ENCODE measurements around the gene DISP3.

The DISP3 gene

DNA sequence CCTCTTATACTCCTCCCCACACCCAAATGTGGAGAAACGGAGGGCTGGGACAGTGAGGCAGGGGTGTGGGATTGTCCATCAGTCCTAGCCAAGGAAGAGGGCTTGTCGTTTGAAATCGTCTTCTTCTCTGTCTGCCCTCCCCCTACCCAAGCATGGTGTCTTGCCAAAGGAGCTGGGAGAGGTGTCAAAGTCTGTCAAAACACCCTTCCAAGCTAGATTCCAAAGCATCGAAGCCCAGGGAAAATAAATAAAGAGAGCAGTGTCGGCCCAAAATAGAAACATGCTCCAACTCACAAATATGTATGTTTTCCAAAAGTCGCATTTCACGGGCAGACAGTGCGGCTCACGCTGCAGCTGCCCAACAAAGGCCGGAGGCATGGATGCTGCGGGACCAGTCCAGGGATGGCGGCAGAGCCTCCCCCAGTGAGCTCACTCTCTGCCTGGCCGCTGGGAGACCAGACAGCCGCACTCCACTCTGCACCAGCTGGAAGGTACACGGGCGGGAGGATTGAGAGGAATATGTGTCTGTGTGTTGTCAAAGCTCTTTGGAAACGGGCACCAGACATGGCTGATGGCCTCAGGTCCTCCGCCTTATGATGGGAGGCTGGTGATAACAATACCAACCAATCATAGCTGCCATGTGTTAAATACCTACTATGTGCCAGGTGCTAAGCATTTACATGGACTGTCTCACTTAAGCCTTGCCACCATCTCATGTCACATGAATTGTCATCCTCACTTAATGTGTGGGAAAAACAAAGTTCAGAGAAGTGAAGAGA, 3.9 kb downstream of the DISP3 start:
- Histone ChIP-seq H3K9me3 (ENCODE audit: low read length) (no peaks in the 10 kb centered on the region), H3K4me1 (ENCODE audit: insufficient read depth, low read length) (peaks cover 10% of the 10 kb centered on the region), H3K4me3 (ENCODE audit: low read length) (no peak overlapping the region), H3K27me3 (ENCODE audit: insufficient read depth, low read length) (no peaks in the 10 kb centered on the region), H2AFZ (ENCODE audit: low read depth, low read length) (no peak overlapping the region), H3K36me3 (ENCODE audit: insufficient read depth, low read length) (no peaks in the 10 kb centered on the region)

DNA sequence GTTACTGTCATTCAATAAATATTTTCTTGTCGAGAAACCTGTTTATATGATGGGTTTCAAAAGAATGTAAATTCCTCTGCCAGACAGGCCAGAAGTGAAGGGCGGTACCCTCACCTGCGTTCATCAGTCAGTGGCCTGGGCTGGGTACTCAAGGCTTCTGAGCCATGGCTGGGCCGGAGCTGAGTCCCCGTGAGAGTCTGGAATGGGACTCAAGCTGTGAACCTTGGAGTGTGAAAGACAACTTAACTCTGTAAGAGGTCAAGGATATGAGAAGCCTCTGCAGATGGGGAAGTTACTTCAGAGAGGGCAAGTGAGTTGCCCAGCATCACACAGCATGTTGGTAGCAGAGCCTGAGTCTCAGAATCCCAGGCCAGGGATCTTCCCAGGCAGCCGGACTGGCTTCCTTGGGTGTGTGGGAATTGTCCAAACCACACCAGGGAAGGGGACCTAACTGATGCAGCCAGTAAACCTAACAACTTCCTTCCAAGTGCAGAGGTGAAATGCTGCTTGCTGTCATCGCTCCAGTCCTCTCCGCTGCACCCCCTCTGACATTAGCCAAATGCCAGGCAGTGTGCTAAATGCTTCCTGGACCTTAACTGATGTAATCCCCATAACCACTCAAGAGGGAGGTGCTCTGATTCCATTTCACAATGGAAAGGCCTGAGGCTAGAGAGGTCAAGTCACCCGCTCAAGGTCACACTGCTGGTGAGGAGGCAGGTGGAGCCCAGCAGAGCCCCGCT, 4.8 kb downstream of the DISP3 start:
- no peak overlapping the region for H3K4me3 ChIP-seq (ENCODE audit: low read length)
- no peak overlapping the region for H2AFZ ChIP-seq (ENCODE audit: low read depth, low read length)
- no peaks in the 10 kb centered on the region for H3K27me3 ChIP-seq (ENCODE audit: insufficient read depth, low read length)
- no peaks in the 10 kb centered on the region for H3K36me3 ChIP-seq (ENCODE audit: insufficient read depth, low read length)
- peaks cover 10% of the 10 kb centered on the region for H3K4me1 ChIP-seq (ENCODE audit: insufficient read depth, low read length)
- no peaks in the 10 kb centered on the region for H3K9me3 ChIP-seq (ENCODE audit: low read length)

DNA sequence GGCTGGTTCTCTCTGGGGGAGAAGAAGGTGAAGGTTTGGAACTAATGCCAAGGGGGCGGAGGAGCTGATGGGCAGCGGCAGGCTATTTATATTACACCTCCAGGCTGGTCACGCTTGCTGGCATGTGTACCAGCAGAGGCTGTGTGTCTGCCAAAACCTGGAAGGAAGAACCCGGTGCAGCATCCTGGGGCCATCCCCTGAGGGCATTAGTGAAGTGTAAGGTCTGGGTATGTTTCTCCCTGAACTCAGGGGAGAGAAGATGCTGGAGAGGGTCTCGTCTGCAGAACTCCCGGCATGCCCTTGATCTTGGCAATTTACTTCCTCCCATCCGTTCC, 5.3 kb downstream of the DISP3 start:
- Histone ChIP-seq H3K27me3 (ENCODE audit: insufficient read depth, low read length) (no peaks in the 10 kb centered on the region), H3K4me3 (ENCODE audit: low read length) (no peak overlapping the region), H3K4me1 (ENCODE audit: insufficient read depth, low read length) (peaks cover 9% of the 10 kb centered on the region), H3K9me3 (ENCODE audit: low read length) (no peaks in the 10 kb centered on the region), H2AFZ (ENCODE audit: low read depth, low read length) (no peak overlapping the region), H3K36me3 (ENCODE audit: insufficient read depth, low read length) (no peaks in the 10 kb centered on the region)

DNA sequence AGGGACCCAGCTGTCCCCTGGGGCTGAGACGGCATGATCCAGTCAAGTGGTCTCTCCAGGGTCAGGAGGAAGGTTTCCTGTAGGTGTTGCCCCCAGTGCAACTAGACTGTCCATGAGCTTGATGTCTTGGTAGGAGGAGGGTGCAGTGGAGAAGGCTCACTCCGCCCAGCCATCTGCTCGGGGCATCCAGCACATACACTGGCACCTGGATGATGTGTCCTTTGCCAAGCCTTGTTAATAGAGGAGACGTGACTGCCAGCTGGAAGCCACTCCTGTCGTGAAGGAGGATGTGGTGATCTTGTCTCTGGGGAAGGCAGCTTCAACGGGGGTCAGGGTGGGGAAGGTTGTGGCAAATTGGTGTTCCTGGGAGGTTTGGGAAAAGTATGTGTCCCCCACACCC, 6.2 kb downstream of the DISP3 start:
- H2AFZ ChIP-seq (ENCODE audit: low read depth, low read length): no peak overlapping the region
- H3K9me3 ChIP-seq (ENCODE audit: low read length): no peaks in the 10 kb centered on the region
- H3K4me3 ChIP-seq (ENCODE audit: low read length): no peak overlapping the region
- H3K27me3 ChIP-seq (ENCODE audit: insufficient read depth, low read length): no peaks in the 10 kb centered on the region
- peaks cover 4% of the 10 kb centered on the region for H3K4me1 ChIP-seq (ENCODE audit: insufficient read depth, low read length)
- no peaks in the 10 kb centered on the region for H3K36me3 ChIP-seq (ENCODE audit: insufficient read depth, low read length)

DNA sequence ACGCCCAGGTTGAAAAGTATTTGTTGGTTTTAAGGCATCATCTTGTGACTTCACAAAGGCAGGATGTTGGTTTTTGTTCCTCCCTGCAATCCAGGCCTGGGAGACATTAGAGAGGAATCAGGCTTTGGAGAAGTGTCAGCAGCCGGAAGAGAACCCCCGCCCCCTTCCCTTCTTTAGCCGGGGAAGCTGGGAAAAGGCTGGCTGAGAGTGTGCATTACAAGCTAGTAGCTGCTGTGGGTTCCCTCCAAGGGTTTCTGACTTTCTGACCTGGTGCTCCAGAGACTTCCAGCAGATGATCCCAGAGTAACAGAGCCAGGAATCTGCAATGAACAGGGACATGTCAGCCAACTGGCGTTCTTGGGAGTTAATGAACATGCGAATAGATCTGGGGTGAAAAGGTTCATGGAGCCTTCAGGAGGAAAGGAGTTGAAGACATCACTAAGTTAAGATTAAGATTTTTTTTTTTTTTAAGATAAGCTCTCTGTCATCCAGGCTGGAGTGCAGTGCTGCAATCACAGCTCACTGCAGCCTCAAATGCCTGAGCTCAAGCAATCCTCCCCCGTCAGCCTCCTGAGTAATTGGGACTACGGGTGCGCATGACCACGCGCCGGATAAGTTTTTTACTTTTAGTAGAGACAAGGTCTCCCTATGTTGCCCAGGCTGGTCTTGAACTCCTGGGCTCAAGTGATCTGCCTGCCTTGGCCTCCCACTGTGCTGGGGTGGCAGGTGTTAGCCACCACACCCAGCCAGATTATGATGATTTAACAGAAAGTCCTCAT, 7.5 kb downstream of the DISP3 start:
- Histone ChIP-seq H2AFZ (ENCODE audit: low read depth, low read length) (no peak overlapping the region), H3K4me3 (ENCODE audit: low read length) (no peak overlapping the region), H3K4me1 (ENCODE audit: insufficient read depth, low read length) (no peaks in the 10 kb centered on the region), H3K9me3 (ENCODE audit: low read length) (no peaks in the 10 kb centered on the region), H3K27me3 (ENCODE audit: insufficient read depth, low read length) (no peaks in the 10 kb centered on the region), H3K36me3 (ENCODE audit: insufficient read depth, low read length) (no peaks in the 10 kb centered on the region)

DNA sequence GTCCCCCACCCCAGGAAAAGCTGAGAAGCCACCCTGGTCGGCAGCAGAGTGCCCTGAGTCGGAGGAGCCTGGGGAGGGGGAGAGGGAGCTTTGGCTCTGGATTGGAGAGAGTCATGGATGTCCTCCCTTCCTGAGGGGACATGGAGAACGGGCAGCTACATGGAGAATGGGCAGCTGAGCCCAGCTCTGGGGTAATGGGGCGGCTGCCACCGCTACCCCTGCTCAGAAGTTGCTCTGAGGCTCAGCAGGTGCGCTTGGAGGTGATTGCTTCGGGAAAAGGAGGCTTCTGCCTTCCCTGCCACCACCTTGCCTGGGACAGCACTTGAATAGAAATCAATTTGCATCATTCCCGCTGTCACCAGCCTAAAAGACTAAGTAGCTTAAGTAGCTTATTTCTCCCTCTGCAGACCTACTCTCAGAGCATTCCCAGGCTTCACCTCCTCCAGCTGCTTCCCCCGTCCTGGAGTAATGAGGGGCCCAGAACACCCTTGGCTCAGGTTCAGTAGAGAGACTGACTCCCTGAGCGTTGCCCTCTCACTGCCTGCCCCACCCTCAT, 8.3 kb downstream of the DISP3 start:
- Histone ChIP-seq H3K4me1 (ENCODE audit: insufficient read depth, low read length) (no peaks in the 10 kb centered on the region), H3K9me3 (ENCODE audit: low read length) (no peaks in the 10 kb centered on the region), H3K4me3 (ENCODE audit: low read length) (no peak overlapping the region), H3K36me3 (ENCODE audit: insufficient read depth, low read length) (no peaks in the 10 kb centered on the region), H2AFZ (ENCODE audit: low read depth, low read length) (no peak overlapping the region), H3K27me3 (ENCODE audit: insufficient read depth, low read length) (no peaks in the 10 kb centered on the region)

DNA sequence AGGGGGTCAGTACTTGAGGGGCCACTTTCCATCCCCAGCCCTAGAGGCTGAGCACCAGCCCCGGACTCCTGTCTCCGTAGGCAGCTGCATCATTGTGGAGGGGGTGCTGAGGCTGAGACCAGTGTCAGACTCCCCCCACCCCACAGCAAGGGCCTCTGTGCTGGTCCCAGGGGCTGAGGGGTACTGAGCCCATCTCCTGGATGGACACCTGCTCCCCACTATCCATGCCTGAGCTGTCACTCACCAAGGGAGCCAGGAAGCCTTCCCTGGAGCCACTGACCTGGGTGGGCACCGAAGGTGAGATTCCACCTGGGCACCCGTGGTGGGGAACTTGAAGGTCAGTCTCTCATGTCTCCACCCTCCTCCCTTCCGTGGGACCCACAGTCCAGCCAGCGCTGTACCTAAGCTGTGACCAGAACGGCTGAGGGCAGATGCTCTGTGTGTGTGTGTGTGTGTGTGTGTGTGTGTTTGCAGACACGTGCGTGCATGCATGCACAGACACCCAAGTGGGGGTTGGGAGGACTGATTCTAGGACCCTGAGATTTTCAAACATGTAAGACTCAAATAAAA, 9.3 kb downstream of the DISP3 start:
- no peaks in the 10 kb centered on the region for H3K36me3 ChIP-seq (ENCODE audit: insufficient read depth, low read length)
- no peaks in the 10 kb centered on the region for H3K4me1 ChIP-seq (ENCODE audit: insufficient read depth, low read length)
- H3K27me3 ChIP-seq (ENCODE audit: insufficient read depth, low read length): no peaks in the 10 kb centered on the region
- no peak overlapping the region for H2AFZ ChIP-seq (ENCODE audit: low read depth, low read length)
- no peak overlapping the region for H3K4me3 ChIP-seq (ENCODE audit: low read length)
- H3K9me3 ChIP-seq (ENCODE audit: low read length): no peaks in the 10 kb centered on the region

DNA sequence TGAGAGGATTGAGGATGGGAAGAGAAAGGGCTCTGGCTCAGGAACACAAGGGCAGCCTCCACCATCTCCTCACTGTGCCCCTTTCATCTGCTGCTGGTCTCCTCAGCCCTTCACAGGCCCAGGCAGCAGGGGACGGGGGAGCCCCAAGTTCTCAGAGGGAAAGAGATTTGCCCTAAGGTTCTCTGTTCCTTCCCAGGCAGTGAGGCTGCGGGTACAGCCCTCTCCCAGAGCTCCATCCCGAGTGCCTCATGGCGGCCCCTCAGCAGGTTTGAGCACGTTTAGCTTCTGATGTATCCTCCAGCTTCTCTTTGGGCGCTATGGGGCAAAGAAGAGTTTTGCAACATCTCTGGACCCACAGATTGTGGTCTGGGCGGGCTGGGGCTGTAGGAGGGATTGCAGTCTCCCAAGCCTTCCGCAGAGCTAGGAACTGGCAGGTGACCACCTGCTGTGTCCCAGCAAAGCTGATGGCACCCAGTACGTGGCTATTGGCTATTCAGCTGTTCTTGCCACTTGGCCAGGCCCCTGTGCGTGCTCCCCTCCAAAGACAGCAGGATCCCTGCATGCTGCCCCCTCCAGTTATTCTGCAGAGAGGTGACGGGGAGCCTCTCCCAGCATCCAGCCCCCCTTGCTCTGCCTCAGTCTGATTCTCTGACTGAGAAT, 10.1 kb downstream of the DISP3 start:
- no peaks in the 10 kb centered on the region for H3K27me3 ChIP-seq (ENCODE audit: insufficient read depth, low read length)

DNA sequence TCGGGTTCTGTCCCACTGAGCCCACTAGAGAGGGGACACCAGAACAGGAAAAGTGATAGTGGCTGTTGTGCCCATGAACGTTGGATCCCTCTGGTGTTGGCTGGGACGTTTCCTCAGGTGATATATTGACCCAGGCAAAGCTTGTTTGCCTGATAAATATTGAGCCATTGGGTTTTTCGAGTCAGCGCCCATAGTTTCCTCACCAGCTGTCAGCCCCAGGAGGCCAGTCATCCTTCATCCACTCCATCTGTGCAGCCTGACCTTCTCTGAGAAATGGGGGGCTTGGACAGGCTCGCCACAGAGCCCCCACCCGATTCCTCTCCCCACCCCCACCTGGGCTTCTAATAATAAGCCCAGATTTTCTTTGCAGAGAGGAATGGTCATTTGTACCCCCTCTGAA, 13.3 kb downstream of the DISP3 start:
- Histone ChIP-seq H3K4me1 (ENCODE audit: insufficient read depth, low read length) (no peaks in the 10 kb centered on the region), H3K4me3 (ENCODE audit: low read length) (no peak overlapping the region), H3K27me3 (ENCODE audit: insufficient read depth, low read length) (no peaks in the 10 kb centered on the region), H2AFZ (ENCODE audit: low read depth, low read length) (no peak overlapping the region), H3K9me3 (ENCODE audit: low read length) (no peaks in the 10 kb centered on the region), H3K36me3 (ENCODE audit: insufficient read depth, low read length) (no peaks in the 10 kb centered on the region)

More for the DNA sequence above, 10.1 kb downstream of the DISP3 start:
- Histone ChIP-seq H3K4me1 (ENCODE audit: insufficient read depth, low read length) (no peaks in the 10 kb centered on the region), H3K9me3 (ENCODE audit: low read length) (no peaks in the 10 kb centered on the region), H3K36me3 (ENCODE audit: insufficient read depth, low read length) (no peaks in the 10 kb centered on the region), H3K4me3 (ENCODE audit: low read length) (no peak overlapping the region), H2AFZ (ENCODE audit: low read depth, low read length) (no peak overlapping the region)

DNA sequence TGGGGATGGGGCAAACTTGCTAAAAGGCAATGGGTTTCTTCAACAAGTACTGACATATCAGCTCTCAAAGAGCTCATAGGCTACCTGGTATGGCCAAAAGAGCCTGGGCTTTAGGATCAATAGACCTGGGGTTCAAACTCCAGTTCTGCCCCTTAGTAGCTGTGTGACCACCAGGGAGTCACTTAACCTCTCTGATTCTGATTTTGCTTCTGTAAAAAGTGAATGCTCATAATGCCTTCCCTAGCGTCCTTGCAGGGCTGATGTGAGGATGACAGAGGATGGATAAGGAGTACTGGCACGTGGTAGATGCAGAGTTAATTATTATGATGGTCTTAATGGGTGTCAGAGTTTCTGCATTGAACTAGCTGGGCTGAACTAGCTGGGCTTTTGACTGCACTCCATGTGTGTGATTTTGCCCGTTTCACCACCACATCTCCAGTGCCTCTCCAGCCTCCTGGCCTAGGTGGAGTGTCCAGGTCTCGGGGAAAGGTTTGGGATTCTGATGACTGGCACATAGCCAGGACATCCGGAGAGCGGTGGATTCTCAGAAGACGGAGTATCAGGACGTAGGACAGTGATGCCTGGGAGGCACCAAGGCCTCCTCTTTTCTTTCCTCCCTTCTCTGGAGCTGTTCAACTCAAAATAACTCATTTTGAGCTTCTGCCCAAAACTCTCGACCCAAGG, 15.2 kb downstream of the DISP3 start:
- no peaks in the 10 kb centered on the region for H3K27me3 ChIP-seq (ENCODE audit: insufficient read depth, low read length)
- H2AFZ ChIP-seq (ENCODE audit: low read depth, low read length): no peak overlapping the region
- no peak overlapping the region for H3K4me3 ChIP-seq (ENCODE audit: low read length)
- no peaks in the 10 kb centered on the region for H3K36me3 ChIP-seq (ENCODE audit: insufficient read depth, low read length)
- peaks cover 4% of the 10 kb centered on the region for H3K4me1 ChIP-seq (ENCODE audit: insufficient read depth, low read length)
- H3K9me3 ChIP-seq (ENCODE audit: low read length): no peaks in the 10 kb centered on the region

DNA sequence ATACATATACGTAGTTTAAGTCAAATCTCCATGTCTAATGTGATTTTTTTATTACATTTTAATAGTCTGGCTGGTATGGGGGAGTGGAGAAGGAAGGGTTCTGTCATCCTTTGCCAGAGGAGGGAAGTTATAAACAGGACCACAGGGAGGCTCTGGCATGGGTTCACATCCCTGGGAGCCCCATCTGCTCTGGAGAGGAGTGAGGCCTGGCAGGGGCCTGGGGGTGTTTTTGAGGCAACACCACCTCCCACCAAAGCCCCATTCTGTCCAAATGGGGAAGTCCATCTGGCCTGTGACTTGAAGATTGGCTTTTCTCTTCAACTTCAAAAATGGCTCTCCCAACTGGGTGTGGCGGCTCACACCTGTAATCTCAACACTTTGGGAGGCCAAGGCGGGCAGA, 15.8 kb downstream of the DISP3 start:
- H3K9me3 ChIP-seq (ENCODE audit: low read length): no peaks in the 10 kb centered on the region
- H3K27me3 ChIP-seq (ENCODE audit: insufficient read depth, low read length): no peaks in the 10 kb centered on the region
- no peak overlapping the region for H2AFZ ChIP-seq (ENCODE audit: low read depth, low read length)
- H3K4me3 ChIP-seq (ENCODE audit: low read length): no peak overlapping the region
- H3K36me3 ChIP-seq (ENCODE audit: insufficient read depth, low read length): no peaks in the 10 kb centered on the region
- H3K4me1 ChIP-seq (ENCODE audit: insufficient read depth, low read length): peaks cover 10% of the 10 kb centered on the region

DNA sequence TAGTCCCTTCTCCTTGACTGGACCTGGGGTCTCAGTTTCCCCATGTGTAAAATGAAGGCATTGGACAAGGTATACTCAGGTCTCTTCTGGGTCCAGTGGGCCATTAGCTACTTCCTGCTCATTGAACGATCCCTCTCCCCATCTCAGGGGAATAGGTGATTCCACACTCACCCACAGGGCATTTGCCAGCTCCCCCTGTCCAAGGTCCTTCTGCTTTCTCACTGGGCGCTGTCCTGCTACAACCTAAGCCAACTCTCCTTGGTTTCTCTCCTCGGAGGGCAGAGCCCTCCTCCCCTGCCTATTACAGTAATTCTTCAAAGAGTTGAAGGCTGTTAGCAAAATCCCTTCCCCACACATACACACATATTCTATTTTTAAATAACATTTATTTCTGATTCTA, 16.6 kb downstream of the DISP3 start:
- peaks cover 18% of the 10 kb centered on the region for H3K4me1 ChIP-seq (ENCODE audit: insufficient read depth, low read length)
- no peak overlapping the region for H3K4me3 ChIP-seq (ENCODE audit: low read length)
- H3K36me3 ChIP-seq (ENCODE audit: insufficient read depth, low read length): no peaks in the 10 kb centered on the region
- H3K9me3 ChIP-seq (ENCODE audit: low read length): no peaks in the 10 kb centered on the region
- no peak overlapping the region for H2AFZ ChIP-seq (ENCODE audit: low read depth, low read length)
- H3K27me3 ChIP-seq (ENCODE audit: insufficient read depth, low read length): no peaks in the 10 kb centered on the region

Data from neuron (in vitro differentiated cells).